Lower lobe of right lung (tissue), 2 donors: Measurements from ENCODE around the gene DHRSX. TPM values are rescaled to one million over a fixed set of nuclear protein-coding genes. Genes with fewer than 3 reads are reported as not detected.

ENCODE experiments used
- ATAC-seq, 2 donors: fragments of 200-7000 bp; cut with Tn5 transposase; one replicate each; pipeline ENCODE4 v1.9.1; 2020 to 2022; ENCODE audit warnings: mild to moderate bottlenecking in 2 of 2, moderate library complexity in 2 of 2
- DNase-seq: peaks from one replicate; pipeline ENCODE4 v3.0.0-alpha.2; 2020
- H3K27ac ChIP-seq: fragments of 200-600 bp; one replicate; pipeline ENCODE4 v1.8.0; 2022
- H3K27me3 ChIP-seq: fragments of 200-600 bp; one replicate; pipeline ENCODE4 v1.8.0; 2022; ENCODE audit warnings: low read depth
- H3K36me3 ChIP-seq: fragments of 200-600 bp; one replicate; pipeline ENCODE4 v1.8.0; 2022; ENCODE audit warnings: mild to moderate bottlenecking
- H3K4me1 ChIP-seq: fragments of 200-600 bp; one replicate; pipeline ENCODE4 v1.8.0; 2022
- H3K4me3 ChIP-seq: fragments of 200-600 bp; one replicate; pipeline ENCODE4 v1.8.0; 2022; ENCODE audit warnings: mild to moderate bottlenecking
- H3K9me3 ChIP-seq: fragments of 200-600 bp; one replicate; pipeline ENCODE4 v1.8.0; 2022
- intact Hi-C: fragments of 100-400 bp; cut with DNase I; formaldehyde crosslinking; loops from one replicate; pipeline ENCODE4 v1.11.0; 2022
- total RNA-seq: library from RNA; stranded (reverse); fragmentation: NEBNext Ultra II Directional; extraction: Animal tissue kit (Norgen Biotek cat#: 25700); gene quantifications from one replicate; pipeline ENCODE4 v1.2.1, GENCODE V29; 2021
- TF ChIP-seq, protein P1 (sequence below): fragments of 200-600 bp; IDR thresholded peaks from one replicate; pipeline ENCODE4 v1.8.0; 2022; ENCODE audit warnings: antibody characterized with exemption, mild to moderate bottlenecking
- donor health status: DM: no; HTN: yes; CAD: no; lungs with severe emphysema.

The DHRSX gene
- total RNA-seq, 1 donor from 2014 or later = 31.9 TPM

GRCh38 chrX:2445662-2446623 lies 54.8 kb downstream of the DHRSX start:
- Histone ChIP-seq H3K9me3 (no peaks in the 10 kb centered on the region), H3K27me3 (no peaks in the 10 kb centered on the region), H3K27ac (no peak overlapping the region), H3K4me1 (no peaks in the 10 kb centered on the region), H3K4me3 (no peak overlapping the region), H3K36me3 (peaks cover 2% of the 10 kb centered on the region)
- peak in 1 of 2 donors; percentile 13 for ATAC-seq
- peak; percentile 24 for DNase-seq
- intact Hi-C loops = no loop called here
- TF ChIP-seq, protein P1, sequence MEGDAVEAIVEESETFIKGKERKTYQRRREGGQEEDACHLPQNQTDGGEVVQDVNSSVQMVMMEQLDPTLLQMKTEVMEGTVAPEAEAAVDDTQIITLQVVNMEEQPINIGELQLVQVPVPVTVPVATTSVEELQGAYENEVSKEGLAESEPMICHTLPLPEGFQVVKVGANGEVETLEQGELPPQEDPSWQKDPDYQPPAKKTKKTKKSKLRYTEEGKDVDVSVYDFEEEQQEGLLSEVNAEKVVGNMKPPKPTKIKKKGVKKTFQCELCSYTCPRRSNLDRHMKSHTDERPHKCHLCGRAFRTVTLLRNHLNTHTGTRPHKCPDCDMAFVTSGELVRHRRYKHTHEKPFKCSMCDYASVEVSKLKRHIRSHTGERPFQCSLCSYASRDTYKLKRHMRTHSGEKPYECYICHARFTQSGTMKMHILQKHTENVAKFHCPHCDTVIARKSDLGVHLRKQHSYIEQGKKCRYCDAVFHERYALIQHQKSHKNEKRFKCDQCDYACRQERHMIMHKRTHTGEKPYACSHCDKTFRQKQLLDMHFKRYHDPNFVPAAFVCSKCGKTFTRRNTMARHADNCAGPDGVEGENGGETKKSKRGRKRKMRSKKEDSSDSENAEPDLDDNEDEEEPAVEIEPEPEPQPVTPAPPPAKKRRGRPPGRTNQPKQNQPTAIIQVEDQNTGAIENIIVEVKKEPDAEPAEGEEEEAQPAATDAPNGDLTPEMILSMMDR = no peak

DNA sequence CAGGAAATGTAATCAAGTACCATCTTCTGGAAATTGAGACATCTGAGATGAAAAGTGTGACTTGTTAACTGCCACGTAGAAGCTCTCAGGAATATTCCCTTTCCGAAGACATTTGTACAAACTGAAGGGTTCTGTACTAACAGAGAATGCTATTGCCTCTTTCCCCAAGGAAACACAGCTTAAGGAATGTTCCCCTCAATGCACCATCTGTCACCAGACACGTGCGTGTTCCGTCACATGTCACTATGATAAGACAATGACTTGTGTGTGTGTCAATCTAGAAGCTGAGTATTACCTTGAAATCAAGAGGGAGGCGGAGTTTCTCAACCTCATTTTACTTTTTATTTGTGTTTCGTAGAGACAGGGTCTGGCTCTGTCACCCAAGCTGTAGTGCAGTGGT lies 58.1 kb downstream of the DHRSX start:
- ATAC-seq = no peak
- TF ChIP-seq, protein P1 = no peak
- no peaks in the 10 kb centered on the region for H3K9me3 ChIP-seq
- no peak overlapping the region for H3K4me3 ChIP-seq
- no peaks in the 10 kb centered on the region for H3K4me1 ChIP-seq
- intact Hi-C loops = no loop called here
- no peak for DNase-seq
- H3K36me3 ChIP-seq = peaks cover 5% of the 10 kb centered on the region
- H3K27ac ChIP-seq = no peak overlapping the region
- no peaks in the 10 kb centered on the region for H3K27me3 ChIP-seq

DNA sequence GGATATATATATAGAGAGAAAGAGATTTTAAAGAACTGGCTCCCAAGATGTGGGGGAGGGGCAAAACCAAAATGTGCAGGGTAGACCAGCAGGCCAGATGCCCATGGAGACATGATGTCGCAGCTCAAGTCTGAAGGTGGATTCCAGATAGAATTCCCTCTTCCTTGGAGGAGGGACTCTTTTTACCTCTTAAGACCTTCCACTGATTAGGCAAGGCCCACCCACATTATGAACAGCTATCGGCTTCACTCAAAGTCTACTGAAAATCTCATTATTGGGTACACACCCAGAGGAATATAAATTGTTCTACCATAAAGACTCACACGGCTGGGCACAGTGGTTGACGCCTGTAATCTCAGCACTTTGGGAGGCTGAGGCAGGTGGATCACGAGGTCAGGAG lies 59.3 kb downstream of the DHRSX start:
- DNase-seq (no peak), ATAC-seq (no peak)
- intact Hi-C loops = no loop called here
- TF ChIP-seq, protein P1 = no peak
- no peak overlapping the region for H3K27ac ChIP-seq
- H3K4me3 ChIP-seq = no peak overlapping the region
- H3K4me1 ChIP-seq = no peaks in the 10 kb centered on the region
- peaks cover 5% of the 10 kb centered on the region for H3K36me3 ChIP-seq
- no peaks in the 10 kb centered on the region for H3K9me3 ChIP-seq
- H3K27me3 ChIP-seq = no peaks in the 10 kb centered on the region

GRCh38 chrX:2439613-2440012 lies 61.2 kb downstream of the DHRSX start:
- no peaks in the 10 kb centered on the region for H3K9me3 ChIP-seq
- H3K4me1 ChIP-seq = no peaks in the 10 kb centered on the region
- H3K36me3 ChIP-seq = peaks cover 8% of the 10 kb centered on the region
- TF ChIP-seq, protein P1 = no peak
- H3K27me3 ChIP-seq = no peaks in the 10 kb centered on the region
- no peak overlapping the region for H3K27ac ChIP-seq
- ATAC-seq = no peak
- H3K4me3 ChIP-seq = no peak overlapping the region
- intact Hi-C loops = no loop called here
- no peak for DNase-seq

DNA sequence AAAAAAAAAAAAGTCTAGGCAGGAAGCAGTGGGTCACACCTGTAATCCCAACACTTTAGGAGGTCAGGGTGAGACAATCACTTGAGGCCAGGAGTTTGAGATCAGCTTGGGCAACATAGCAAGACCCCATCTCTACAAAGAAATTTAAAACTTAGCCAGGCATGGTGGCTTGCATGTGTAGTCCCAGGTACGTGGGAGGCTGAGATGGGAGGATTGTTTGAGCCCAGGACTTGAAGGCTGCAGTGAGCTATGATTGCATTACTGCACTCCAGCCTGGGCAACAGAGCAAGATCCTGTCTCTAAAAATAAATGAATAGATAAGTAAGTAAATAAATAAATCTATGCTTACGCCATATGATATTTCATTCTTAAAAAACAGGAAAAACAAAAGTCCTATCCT lies 65.3 kb downstream of the DHRSX start:
- H3K27ac ChIP-seq = no peak overlapping the region
- no peaks in the 10 kb centered on the region for H3K9me3 ChIP-seq
- no peak for ATAC-seq
- TF ChIP-seq, protein P1 = no peak
- no peaks in the 10 kb centered on the region for H3K4me1 ChIP-seq
- intact Hi-C loops = no loop called here
- DNase-seq = no peak
- H3K27me3 ChIP-seq = no peaks in the 10 kb centered on the region
- H3K4me3 ChIP-seq = no peak overlapping the region
- peaks cover 7% of the 10 kb centered on the region for H3K36me3 ChIP-seq
